ENCODE results near the gene HVCN1.

DNA sequence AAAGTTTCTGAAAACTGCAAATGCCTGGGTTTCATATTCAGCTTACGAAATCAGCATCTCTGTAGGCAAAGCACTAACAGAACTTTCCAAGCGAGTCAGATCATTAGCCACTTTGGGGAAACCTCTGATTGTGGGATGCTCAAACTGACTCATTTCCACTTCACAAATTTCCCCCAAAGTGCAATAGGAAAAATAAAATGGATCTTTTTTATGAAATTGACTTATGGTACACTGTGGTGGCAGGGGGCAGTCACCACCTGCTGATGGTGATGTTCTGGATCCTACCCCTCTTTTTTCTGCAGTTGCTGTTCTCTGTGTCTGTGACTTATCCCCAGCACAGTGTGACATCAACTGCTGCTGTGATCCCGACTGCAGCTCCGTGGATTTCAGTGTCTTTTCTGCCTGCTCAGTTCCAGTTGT is 69.4 kb downstream of the HVCN1 start:
- TF ChIP-seq SIN3A (IDR thresholded peaks at IDR 0.05; ENCODE audit: borderline replicate concordance, insufficient read depth, low read length), result no peak
- no peak for TF ChIP-seq TAF1 (IDR thresholded peaks at IDR 0.05; ENCODE audit: borderline replicate concordance, insufficient read depth, low read length)
- TF ChIP-seq POLR2AphosphoS5 (IDR thresholded peaks at IDR 0.05; ENCODE audit: low read depth, low read length), result no peak

Data from PFSK-1 (cell line).